ENCODE measurements around the gene NOS3.
"Not testable (repeated sequence)": the region's sequence is repeated elsewhere in the genome, so short reads cannot be mapped to it uniquely, and the experiment has no call there.

The NOS3 gene

DNA sequence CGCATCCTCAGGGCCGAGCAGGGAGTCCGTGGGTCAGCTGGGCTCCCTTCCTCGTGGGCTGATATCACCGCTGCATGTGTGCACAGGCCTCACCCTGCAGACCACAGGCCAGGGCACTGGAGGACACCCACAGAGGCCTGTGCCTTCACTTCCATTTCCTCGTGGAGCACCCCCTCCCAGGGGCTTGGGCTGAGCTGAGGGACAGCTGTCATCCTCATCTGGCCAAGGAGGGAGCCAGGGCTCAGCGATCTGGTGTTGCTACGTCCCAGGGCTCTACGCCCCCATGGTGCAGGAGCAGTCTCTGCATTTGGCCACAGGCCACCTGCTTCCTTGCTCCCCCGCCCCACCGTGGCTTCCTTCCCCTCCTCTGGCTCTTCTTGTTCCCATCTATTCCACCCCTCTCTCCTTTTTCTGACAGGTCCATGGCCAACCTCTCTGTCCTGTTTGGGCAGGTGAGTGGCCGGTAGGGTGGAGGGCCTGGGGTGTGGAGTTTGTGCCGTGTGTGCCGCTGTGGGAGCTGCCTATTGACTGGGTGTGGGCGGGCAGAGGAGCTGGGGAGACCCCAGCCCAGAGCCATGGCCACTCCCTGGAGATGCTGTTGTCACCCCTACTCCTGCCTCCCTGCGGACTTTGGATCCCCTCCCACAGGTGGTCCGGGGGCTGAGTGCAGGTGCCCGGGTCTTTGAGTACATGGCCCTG lies 49.2 kb downstream of the NOS3 start:
- no peak for DNase-seq

GRCh38 chr7:151040616-151041375 lies 50.0 kb downstream of the NOS3 start:
- no peak for DNase-seq

- DNase-seq, result not testable (repeated sequence)
Measured at GRCh38 chr7:151043449-151043848, 52.6 kb downstream of the NOS3 start.

DNA sequence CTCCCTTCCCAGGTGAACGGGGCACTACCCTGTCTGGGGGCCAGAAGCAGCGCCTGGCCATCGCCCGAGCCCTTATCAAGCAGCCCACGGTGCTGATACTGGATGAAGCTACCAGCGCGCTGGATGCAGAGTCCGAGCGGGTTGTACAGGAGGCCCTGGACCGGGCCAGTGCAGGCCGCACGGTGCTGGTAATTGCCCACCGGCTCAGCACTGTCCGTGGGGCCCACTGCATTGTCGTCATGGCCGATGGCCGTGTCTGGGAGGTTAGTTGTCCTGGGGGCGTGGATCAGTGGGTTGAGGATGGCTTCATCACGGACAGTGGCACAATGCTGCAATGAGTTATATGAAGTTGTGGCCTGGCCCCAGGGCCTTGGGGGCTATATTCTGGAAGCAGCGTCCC lies 53.1 kb downstream of the NOS3 start:
- no peak for DNase-seq

GRCh38 chr7:151045262-151045661 lies 54.4 kb downstream of the NOS3 start:
- DNase-seq, result no peak

DNA sequence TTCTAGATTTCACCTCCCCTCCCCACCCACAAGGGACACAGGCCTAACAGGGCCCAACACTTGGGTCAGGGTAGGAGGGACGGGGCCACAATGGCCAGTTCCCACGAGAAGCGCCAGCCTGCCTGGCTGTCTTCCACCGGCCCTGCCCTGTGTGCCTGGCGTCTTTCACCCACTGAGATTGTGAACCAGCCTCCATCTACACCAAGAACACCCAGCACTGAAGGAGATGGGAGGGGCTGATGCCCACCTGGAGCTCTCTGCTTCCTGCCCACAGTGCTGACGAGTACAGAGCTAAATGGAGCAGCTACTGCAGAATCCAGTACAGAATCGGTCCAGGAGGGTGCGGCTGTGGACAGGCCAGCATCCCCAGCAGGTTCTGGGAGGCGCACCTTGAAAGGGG lies 55.1 kb downstream of the NOS3 start:
- DNase-seq, result no peak

DNA sequence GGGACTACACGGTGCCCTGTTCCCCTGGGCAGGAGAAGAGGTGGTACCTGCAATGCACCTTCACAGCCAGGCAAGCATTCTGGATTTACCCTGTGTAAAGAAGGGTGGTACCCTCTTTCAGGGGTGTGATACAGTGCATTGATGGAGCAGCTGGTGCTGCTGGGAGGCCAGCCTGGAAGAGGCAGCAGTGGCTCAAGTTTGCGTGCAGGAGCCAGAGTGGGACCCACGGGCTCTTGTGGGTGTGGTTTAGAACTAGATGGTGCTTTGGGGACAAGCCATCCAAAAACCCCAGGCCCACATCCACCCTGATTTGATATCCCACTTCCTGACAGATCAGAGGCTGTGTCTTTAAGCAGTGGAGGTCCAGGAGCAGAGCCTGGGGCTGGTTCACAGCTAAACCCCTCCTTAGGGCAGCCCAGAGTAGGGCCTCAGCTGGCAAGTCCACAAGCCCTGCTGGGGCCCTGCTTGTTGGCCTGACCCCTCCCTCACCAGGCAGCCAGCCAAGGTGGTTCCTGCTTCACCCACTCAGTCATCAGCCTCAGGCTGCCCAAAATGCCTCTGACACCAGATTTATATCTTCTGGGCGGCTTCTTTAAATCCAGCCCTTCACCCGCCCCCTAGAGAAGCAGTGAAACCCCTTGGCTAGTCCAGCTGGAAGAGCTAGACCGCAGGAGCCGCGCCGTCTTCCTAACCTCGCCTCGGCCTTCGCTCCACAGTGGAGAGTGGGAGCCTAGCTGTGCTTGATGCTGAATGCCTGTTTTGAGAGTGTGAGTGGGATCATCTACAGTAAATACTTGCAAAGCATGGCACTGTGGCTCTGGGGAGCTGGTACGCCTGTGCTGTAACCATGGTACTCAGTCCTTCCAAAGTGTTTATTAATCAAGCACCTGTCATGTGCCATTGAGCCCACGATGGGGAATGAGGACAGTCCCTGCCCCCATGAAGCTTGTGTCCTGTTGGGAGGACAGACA lies 56.1 kb downstream of the NOS3 start:
- DNase-seq, result peak; percentile 27

- DNase-seq, result no peak
Measured at GRCh38 chr7:151047976-151048815, 57.4 kb downstream of the NOS3 start, which contains the start of gene ASIC3. Gene ASIC3 (plus strand): TSS chr7:151048531. CDS start chr7:151048886, 355 bp downstream.

DNA sequence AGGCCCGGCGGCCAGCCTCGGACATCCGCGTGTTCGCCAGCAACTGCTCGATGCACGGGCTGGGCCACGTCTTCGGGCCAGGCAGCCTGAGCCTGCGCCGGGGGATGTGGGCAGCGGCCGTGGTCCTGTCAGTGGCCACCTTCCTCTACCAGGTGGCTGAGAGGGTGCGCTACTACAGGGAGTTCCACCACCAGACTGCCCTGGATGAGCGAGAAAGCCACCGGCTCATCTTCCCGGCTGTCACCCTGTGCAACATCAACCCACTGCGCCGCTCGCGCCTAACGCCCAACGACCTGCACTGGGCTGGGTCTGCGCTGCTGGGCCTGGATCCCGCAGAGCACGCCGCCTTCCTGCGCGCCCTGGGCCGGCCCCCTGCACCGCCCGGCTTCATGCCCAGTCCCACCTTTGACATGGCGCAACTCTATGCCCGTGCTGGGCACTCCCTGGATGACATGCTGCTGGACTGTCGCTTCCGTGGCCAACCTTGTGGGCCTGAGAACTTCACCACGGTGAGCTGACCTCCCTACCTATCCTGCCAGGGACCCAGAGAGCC lies 58.2 kb downstream of the NOS3 start:
- no peak for DNase-seq

DNA sequence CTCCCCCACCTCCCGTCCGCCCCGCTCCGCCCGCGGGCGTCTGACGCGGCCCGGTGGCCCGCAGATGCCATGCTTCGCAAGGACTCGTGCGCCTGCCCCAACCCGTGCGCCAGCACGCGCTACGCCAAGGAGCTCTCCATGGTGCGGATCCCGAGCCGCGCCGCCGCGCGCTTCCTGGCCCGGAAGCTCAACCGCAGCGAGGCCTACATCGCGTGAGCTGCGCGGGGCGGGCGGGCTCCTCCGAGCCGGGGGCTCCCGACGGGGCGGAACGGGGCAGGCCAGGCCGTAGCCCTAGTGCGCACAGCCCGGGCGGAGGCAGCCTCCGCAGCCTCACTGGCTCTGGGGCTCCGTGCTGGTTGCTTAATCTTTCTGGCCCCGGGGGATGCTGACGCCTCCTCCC lies 60.3 kb downstream of the NOS3 start:
- DNase-seq, result no peak

GRCh38 chr7:151053096-151053495 lies 62.3 kb downstream of the NOS3 start:
- no peak for DNase-seq

DNA sequence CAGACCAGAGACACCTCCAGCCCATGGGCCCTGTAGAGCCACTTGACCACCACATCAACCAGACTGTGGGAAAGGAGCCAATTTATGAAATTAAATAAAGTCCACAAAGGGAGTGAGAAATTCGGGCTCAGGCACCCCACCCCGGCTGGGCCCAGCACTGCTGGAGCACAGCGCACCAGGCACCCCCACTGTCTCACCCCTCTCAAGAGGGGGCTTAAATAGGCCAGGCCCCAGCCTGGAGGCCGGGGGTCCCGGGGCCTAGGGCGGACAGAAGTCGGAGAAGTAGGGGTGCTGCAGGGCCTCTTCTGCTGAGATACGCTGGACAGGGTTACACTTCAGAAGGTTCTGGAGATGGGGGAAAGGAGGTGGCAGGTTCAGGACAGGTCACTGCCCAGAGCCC lies 62.9 kb downstream of the NOS3 start:
- no peak for DNase-seq

DNA sequence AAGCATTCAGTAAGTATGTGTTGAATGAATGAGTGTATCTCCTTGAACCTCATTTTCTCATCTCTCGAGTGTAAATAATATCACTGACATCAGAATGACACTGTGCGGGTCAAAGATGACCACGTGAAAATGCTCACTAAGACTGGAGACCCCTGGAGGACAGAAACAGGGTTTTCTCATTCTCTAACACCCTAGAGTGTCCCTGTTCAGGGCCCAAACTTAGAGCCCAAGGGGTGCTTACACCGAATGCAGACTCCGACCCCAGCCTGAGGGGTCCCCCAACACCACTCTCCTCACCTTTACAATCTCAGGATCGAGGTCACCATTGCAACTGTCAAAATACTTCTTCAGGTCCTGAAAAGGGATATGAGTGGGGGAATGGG lies 65.5 kb downstream of the NOS3 start:
- no peak for DNase-seq

DNA sequence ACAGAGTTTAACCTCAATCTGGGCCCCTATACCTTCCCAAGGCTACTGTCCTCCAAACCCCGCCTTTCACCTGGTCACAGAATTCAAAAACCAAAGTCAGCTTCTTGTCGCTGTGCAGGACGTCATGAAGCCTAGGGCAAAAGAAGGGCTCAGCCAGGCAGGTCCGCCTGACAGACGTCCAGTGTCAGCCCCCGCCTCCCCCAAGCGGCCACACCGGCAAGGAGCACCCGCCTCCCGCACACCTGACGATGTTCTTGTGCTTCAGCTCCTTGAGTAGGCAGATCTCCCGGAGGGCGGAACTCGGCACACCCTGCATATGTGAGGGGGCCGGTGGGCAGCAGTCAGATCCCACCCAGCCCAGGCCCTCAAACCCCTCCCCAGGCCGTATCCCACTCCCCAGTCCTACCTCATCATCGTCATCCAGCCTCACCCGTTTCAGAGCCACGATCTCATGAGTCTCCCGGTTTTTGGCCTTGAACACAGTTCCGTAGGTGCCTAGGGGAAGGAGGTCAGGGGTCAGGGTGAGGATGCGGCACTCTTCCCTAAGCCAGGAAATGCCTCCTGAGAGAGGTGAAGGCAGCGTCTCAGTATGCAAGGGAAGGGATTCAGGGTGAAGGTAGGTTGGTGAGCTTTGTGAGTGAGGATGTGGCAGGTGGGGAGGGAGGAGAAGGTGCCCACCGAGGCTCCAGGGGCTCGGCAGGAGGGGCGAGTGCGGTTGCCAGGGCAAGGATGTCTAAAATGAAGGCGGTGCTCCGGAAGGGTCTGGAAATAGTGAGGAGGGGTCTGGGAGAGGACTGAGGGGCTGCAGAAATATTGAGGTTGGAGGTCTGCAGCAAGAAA lies 66.1 kb downstream of the NOS3 start:
- DNase-seq, result no peak

GRCh38 chr7:151057506-151057988 lies 66.7 kb downstream of the NOS3 start, which contains the start of gene CDK5:
Gene CDK5 (minus strand): TSS chr7:151057897. CDS start chr7:151057848, 49 bp downstream.
- no peak for DNase-seq

GRCh38 chr7:151057989-151058780 lies 67.4 kb downstream of the NOS3 start:
- DNase-seq, result peak; percentile 98

DNA sequence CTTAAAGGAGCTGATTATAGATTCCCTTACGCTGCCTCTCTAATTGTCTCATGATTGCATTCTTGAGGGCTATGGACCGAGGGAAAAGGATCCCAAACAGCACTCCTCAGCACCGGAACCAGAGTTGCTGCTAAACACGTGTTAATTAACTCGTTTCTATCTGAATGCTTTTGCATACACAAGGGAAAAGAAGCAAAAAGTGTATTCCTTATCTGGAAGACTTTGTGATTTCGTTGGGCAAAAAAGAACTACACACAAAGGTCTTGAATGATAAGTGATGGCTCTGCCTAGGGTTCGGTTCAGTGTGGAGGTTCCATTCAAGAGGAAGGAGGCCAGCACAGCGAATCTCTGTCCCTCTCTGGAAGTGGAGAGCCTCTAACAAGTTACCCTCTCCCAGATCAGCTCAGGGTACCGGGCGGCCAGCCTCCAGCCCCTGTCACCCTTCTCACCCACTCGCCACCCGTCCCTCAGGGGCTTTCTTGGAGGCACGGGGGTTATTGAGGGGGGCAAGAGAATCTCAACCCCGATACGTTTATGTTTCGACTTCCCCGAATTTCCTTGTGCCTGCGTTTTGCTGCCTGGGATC lies 68.1 kb downstream of the NOS3 start:
- DNase-seq, result peak; percentile 46

- DNase-seq, result peak; percentile 41
Measured at GRCh38 chr7:151059367-151060112, 68.7 kb downstream of the NOS3 start, which contains the start of gene SLC4A2. Gene SLC4A2 (plus strand): TSS chr7:151059589. CDS start chr7:151061988, 2,399 bp downstream.

GRCh38 chr7:151060113-151060415 lies 69.2 kb downstream of the NOS3 start:
- no peak for DNase-seq
